ENCODE measurements around the gene ACKR2. TPM values are rescaled to one million over a fixed set of nuclear protein-coding genes. Genes with fewer than 3 reads are reported as not detected.

Gene ACKR2
- polyA plus RNA-seq, 1 donor from 2014 or later, result not detected

- H3K79me2 ChIP-seq (replicated peaks; ENCODE audit: insufficient read depth, low read length), result no peaks in the 10 kb centered on the region
- no peaks in the 10 kb centered on the region for H3K27me3 ChIP-seq (ENCODE audit: insufficient read depth, low read depth, low read length)
- H3K27ac ChIP-seq (ENCODE audit: low read length), result no peak overlapping the region
- H3K9me2 ChIP-seq (ENCODE audit: insufficient read depth, low read length), result no peaks in the 10 kb centered on the region
- no peak overlapping the region for H3K4me2 ChIP-seq (ENCODE audit: low read length)
- no peaks in the 10 kb centered on the region for H3F3A ChIP-seq (ENCODE audit: insufficient read depth, low read length, poor library complexity, severe bottlenecking)
- no peaks in the 10 kb centered on the region for H3K36me3 ChIP-seq (ENCODE audit: insufficient read depth, low read length)
- H4K20me1 ChIP-seq (ENCODE audit: insufficient read depth), result no peaks in the 10 kb centered on the region
- no peak overlapping the region for H2AFZ ChIP-seq (ENCODE audit: low read depth, low read length)
- no peak overlapping the region for H3K9ac ChIP-seq (ENCODE audit: low read length)
- H3K9me3 ChIP-seq (ENCODE audit: low read length), result no peaks in the 10 kb centered on the region
- no peak for TF ChIP-seq RAD21 (conservative IDR thresholded peaks at IDR 0.05)
- no peak for TF ChIP-seq TAF1 (IDR thresholded peaks at IDR 0.05; ENCODE audit: low read depth)
- TF ChIP-seq CTCF (IDR thresholded peaks at IDR 0.05; ENCODE audit: poor library complexity, severe bottlenecking), result no peak
- no peak for TF ChIP-seq EZH2 (IDR thresholded peaks at IDR 0.05; ENCODE audit: borderline replicate concordance, insufficient read depth, low read length, poor library complexity, severe bottlenecking)
- no peak for TF ChIP-seq MXI1 (conservative IDR thresholded peaks at IDR 0.05; ENCODE audit: poor library complexity, severe bottlenecking)
- no peak for TF ChIP-seq SMC3 (conservative IDR thresholded peaks at IDR 0.05; ENCODE audit: poor library complexity)
- no peak for TF ChIP-seq REST (IDR thresholded peaks at IDR 0.05; ENCODE audit: borderline replicate concordance)
- TF ChIP-seq POLR2AphosphoS5 (IDR thresholded peaks at IDR 0.05), result no peak
- no peak for TF ChIP-seq EP300 (conservative IDR thresholded peaks at IDR 0.05; ENCODE audit: poor library complexity, severe bottlenecking)
- H3K4me3 ChIP-seq (ENCODE audit: low read length), result no peak overlapping the region
These were observed 91.8 kb downstream of the ACKR2 start for GRCh38 chr3:42901073-42901415.

GRCh38 chr3:42902257-42902656 lies 93.0 kb downstream of the ACKR2 start:
- no peak overlapping the region for H2AFZ ChIP-seq (ENCODE audit: low read depth, low read length)
- no peak overlapping the region for H3K4me3 ChIP-seq (ENCODE audit: low read length)
- H3K36me3 ChIP-seq (ENCODE audit: insufficient read depth, low read length), result no peaks in the 10 kb centered on the region
- H3K4me2 ChIP-seq (ENCODE audit: low read length), result no peak overlapping the region
- H3K79me2 ChIP-seq (replicated peaks; ENCODE audit: insufficient read depth, low read length), result no peaks in the 10 kb centered on the region
- H3K27me3 ChIP-seq (ENCODE audit: insufficient read depth, low read depth, low read length), result no peaks in the 10 kb centered on the region
- no peaks in the 10 kb centered on the region for H3K9me2 ChIP-seq (ENCODE audit: insufficient read depth, low read length)
- no peaks in the 10 kb centered on the region for H4K20me1 ChIP-seq (ENCODE audit: insufficient read depth)
- H3F3A ChIP-seq (ENCODE audit: insufficient read depth, low read length, poor library complexity, severe bottlenecking), result no peaks in the 10 kb centered on the region
- no peak overlapping the region for H3K27ac ChIP-seq (ENCODE audit: low read length)
- H3K9ac ChIP-seq (ENCODE audit: low read length), result no peak overlapping the region
- no peaks in the 10 kb centered on the region for H3K9me3 ChIP-seq (ENCODE audit: low read length)
- no peak for TF ChIP-seq SMC3 (conservative IDR thresholded peaks at IDR 0.05; ENCODE audit: poor library complexity)

GRCh38 chr3:42904076-42904475 lies 94.8 kb downstream of the ACKR2 start:
- no peaks in the 10 kb centered on the region for H3K79me2 ChIP-seq (replicated peaks; ENCODE audit: insufficient read depth, low read length)
- no peak for TF ChIP-seq REST (IDR thresholded peaks at IDR 0.05; ENCODE audit: borderline replicate concordance)
- no peak for TF ChIP-seq RAD21 (conservative IDR thresholded peaks at IDR 0.05)
- TF ChIP-seq POLR2AphosphoS5 (IDR thresholded peaks at IDR 0.05), result no peak
- no peak for TF ChIP-seq TAF1 (IDR thresholded peaks at IDR 0.05; ENCODE audit: low read depth)
- no peak for TF ChIP-seq CTCF (IDR thresholded peaks at IDR 0.05; ENCODE audit: poor library complexity, severe bottlenecking)
- no peak for TF ChIP-seq SMC3 (conservative IDR thresholded peaks at IDR 0.05; ENCODE audit: poor library complexity)
- TF ChIP-seq EP300 (conservative IDR thresholded peaks at IDR 0.05; ENCODE audit: poor library complexity, severe bottlenecking), result no peak
- no peak for TF ChIP-seq MXI1 (conservative IDR thresholded peaks at IDR 0.05; ENCODE audit: poor library complexity, severe bottlenecking)
- TF ChIP-seq EZH2 (IDR thresholded peaks at IDR 0.05; ENCODE audit: borderline replicate concordance, insufficient read depth, low read length, poor library complexity, severe bottlenecking), result no peak
- H3K27ac ChIP-seq (ENCODE audit: low read length), result no peak overlapping the region
- no peaks in the 10 kb centered on the region for H4K20me1 ChIP-seq (ENCODE audit: insufficient read depth)
- H3K4me3 ChIP-seq (ENCODE audit: low read length), result no peak overlapping the region
- H3F3A ChIP-seq (ENCODE audit: insufficient read depth, low read length, poor library complexity, severe bottlenecking), result no peaks in the 10 kb centered on the region
- H3K9me3 ChIP-seq (ENCODE audit: low read length), result no peaks in the 10 kb centered on the region
- H3K27me3 ChIP-seq (ENCODE audit: insufficient read depth, low read depth, low read length), result no peaks in the 10 kb centered on the region
- no peaks in the 10 kb centered on the region for H3K36me3 ChIP-seq (ENCODE audit: insufficient read depth, low read length)
- no peak overlapping the region for H3K4me2 ChIP-seq (ENCODE audit: low read length)
- H3K9ac ChIP-seq (ENCODE audit: low read length), result no peak overlapping the region
- H2AFZ ChIP-seq (ENCODE audit: low read depth, low read length), result no peak overlapping the region
- no peaks in the 10 kb centered on the region for H3K9me2 ChIP-seq (ENCODE audit: insufficient read depth, low read length)

Measured in neural cell (in vitro differentiated cells).